GM12878 (cell line): Measurements from ENCODE around the gene DTX3. TPM values are rescaled to one million over a fixed set of nuclear protein-coding genes. Genes with fewer than 3 reads are reported as not detected.
"Not testable (repeated sequence)": the region's sequence is repeated elsewhere in the genome, so short reads cannot be mapped to it uniquely, and the experiment has no call there.

Experiments
- ATAC-seq: fragments of 200-7000 bp; cut with Tn5 transposase; 3 replicates; pipeline ENCODE4 v1.9.1; 2020; ENCODE audit warnings: mild to moderate bottlenecking, moderate library complexity
- BruUV-seq: library from RNA; stranded (reverse); fragments of 400-500 nt; replicated peaks from 2 replicates; lab custom pipeline; 2021; lab: Mats Ljungman, UMichigan
- CTCF ChIA-PET: fragments of 300-600 bp; sonication (Branson Sonifier 250); formaldehyde crosslinking; extraction: SDS; loops from one replicate; lab custom pipeline; 2021; ENCODE audit warnings: inconsistent platforms; lab: Yijun Ruan, JAX
- POLR2A ChIA-PET: fragments of 350-600 bp; formaldehyde crosslinking; extraction: SDS; loops from one replicate; lab custom pipeline; 2021; ENCODE audit warnings: inconsistent platforms; lab: Charles Lee
- RAD21 ChIA-PET: fragments of 300-600 bp; sonication (Branson Sonifier 250); formaldehyde crosslinking; loops from one replicate; lab custom pipeline; 2023; ENCODE audit warnings: antibody characterized with exemption; ENCODE audit not compliant: unreplicated experiment; lab: Charles Lee
- SMC1A ChIA-PET: fragments of 300-600 bp; sonication (Branson Sonifier 250); formaldehyde crosslinking; loops from one replicate; lab custom pipeline; 2023; ENCODE audit not compliant: unreplicated experiment, uncharacterized antibody; lab: Charles Lee
- DNase-seq: peaks from one replicate; pipeline ENCODE4 v3.0.0-alpha.2; 2011; ENCODE audit warnings: low read depth, low spot score
- FAIRE-seq: peaks from 3 replicates; lab custom pipeline; 2011; peaks lifted over from hg19 to GRCh38; lab: Jason Lieb, UNC
- H2AFZ ChIP-seq: 2 replicates; pipeline ENCODE4 v1.6.0; 2011; ENCODE audit warnings: low read depth, low read length, control low read depth; ENCODE audit not compliant: control insufficient read depth
- H3K27ac ChIP-seq: 2 replicates; pipeline ENCODE4 v1.5.1; 2011; ENCODE audit warnings: control low read depth; ENCODE audit not compliant: control insufficient read depth, insufficient read depth
- H3K27me3 ChIP-seq, 2 experiments: replicated peaks in 1 of 2; 2 replicates each; pipeline versions ENCODE4 v1.6.0 to v1.6.1; 2011; ENCODE audit warnings: low read length in 1 of 2; ENCODE audit not compliant: control insufficient read depth in 2 of 2, insufficient read depth in 2 of 2
- H3K36me3 ChIP-seq, 2 experiments: 2 replicates each; pipeline ENCODE4 v1.5.1; 2011; ENCODE audit warnings: low read length in 1 of 2; ENCODE audit not compliant: control insufficient read depth in 2 of 2, insufficient read depth in 2 of 2
- H3K4me1 ChIP-seq: 2 replicates; pipeline ENCODE4 v1.6.1; 2011; ENCODE audit warnings: mild to moderate bottlenecking, low read length, moderate library complexity, mixed read lengths; ENCODE audit not compliant: control insufficient read depth, insufficient read depth
- H3K4me2 ChIP-seq: 2 replicates; pipeline ENCODE4 v1.6.0; 2011; ENCODE audit warnings: control low read depth; ENCODE audit not compliant: control insufficient read depth, insufficient read depth
- H3K4me3 ChIP-seq: fragments of 200-600 bp; sonication (generic); 2 replicates; pipeline ENCODE4 v1.5.1; 2016
- H3K79me2 ChIP-seq: 2 replicates; pipeline ENCODE4 v1.6.0; 2011; ENCODE audit warnings: low read length; ENCODE audit not compliant: control insufficient read depth, insufficient read depth
- H3K9ac ChIP-seq: 2 replicates; pipeline ENCODE4 v1.8.0; 2011; ENCODE audit warnings: low read length, control low read depth, mixed read lengths; ENCODE audit not compliant: control insufficient read depth, insufficient read depth
- H3K9me3 ChIP-seq: replicated peaks from 3 replicates; pipeline ENCODE4 v1.5.1; 2011; ENCODE audit warnings: mild to moderate bottlenecking, low read length; ENCODE audit not compliant: control insufficient read depth, insufficient read depth
- H4K20me1 ChIP-seq: 2 replicates; pipeline ENCODE4 v1.6.0; 2011; ENCODE audit not compliant: control insufficient read depth, insufficient read depth
- USF1 ChIP-seq: IDR thresholded peaks from 2 replicates; pipeline ENCODE4 v1.6.1; 2011; ENCODE audit warnings: borderline replicate concordance, low read depth, mild to moderate bottlenecking, moderate library complexity, mixed read lengths, low read length; ENCODE audit not compliant: insufficient read depth; ENCODE audit errors: extremely low read length
- ZNF592 ChIP-seq: fragments of 450-650 bp; IDR thresholded peaks from 2 replicates; pipeline ENCODE4 v1.6.1; 2017; ENCODE audit warnings: mild to moderate bottlenecking, moderate library complexity
- WGBS: methylation state at CpG from one replicate; pipeline ENCODE4 v1.1.6; 2016; ENCODE audit warnings: low lambda C conversion rate; ENCODE audit not compliant: insufficient replicate concordance, insufficient coverage; ENCODE audit errors: missing lambda C conversion rate; 5-methylcytosine and 5-hydroxymethylcytosine counted together
- in situ Hi-C: fragments of 300-500 bp; cut with MboI; formaldehyde crosslinking; loops from 9 replicates; pipeline ENCODE4 v1.14.3; 2018; ENCODE audit warnings: mixed read lengths
- intact Hi-C: fragments of 100-400 bp; cut with micrococcal nuclease; formaldehyde crosslinking; loops from one replicate; pipeline ENCODE4 v1.14.2; 2022; ENCODE audit not compliant: unreplicated experiment
- polyA plus RNA-seq, 11 experiments: library from polyadenylated mRNA; depleted of rRNA in 4 of 11; unstranded in 6 of 11; stranded (reverse) in 5 of 11; fragments of >200 nt; fragmentation: Nextera tagmentation in 4 of 11; fragmentation: Illumina TruSeq in 1 of 11; extraction: Ambion mirVana in 4 of 11; extraction: Trizol in 1 of 11; gene quantifications; 1 replicate in 1 of 11; 2 replicates in 10 of 11; pipeline versions ENCODE4 v1.2.1 to v1.2.3, GENCODE V29; 2011 to 2016; ENCODE audit warnings: inconsistent platforms in 2 of 11, missing spikeins in 2 of 11, low read depth in 1 of 11
- total RNA-seq, 4 experiments: library from RNA; depleted of rRNA in 3 of 4; stranded (reverse); fragments of >200 nt in 3 of 4; fragmentation: Illumina TruSeq in 1 of 4; extraction: Trizol in 1 of 4; gene quantifications; 2 replicates each; pipeline versions ENCODE4 v1.2.1 to v1.2.3, GENCODE V29; 2013 to 2021

Gene DTX3
- total and polyA plus RNA-seq, 10 of the 15 experiments (the other 5 are each of a cell fraction or from before 2014, with no cell fraction given) = 1.1 to 13.6 (median 5.6) TPM

GRCh38 chr12:57569858-57570257 lies 34.8 kb upstream of the DTX3 start (continued):
- no peak for TF ChIP-seq USF1
- TF ChIP-seq ZNF592 = no peak

- POLR2A ChIA-PET, SMC1A ChIA-PET, H3K27me3 ChIP-seq, H4K20me1 ChIP-seq, FAIRE-seq, H3K36me3 ChIP-seq, ATAC-seq, H3K4me3 ChIP-seq, BruUV-seq, H2AFZ ChIP-seq, H3K9me3 ChIP-seq, intact Hi-C loops, H3K27ac ChIP-seq, H3K4me2 ChIP-seq, H3K9ac ChIP-seq, H3K4me1 ChIP-seq, DNase-seq, in situ Hi-C loops, H3K79me2 ChIP-seq: not testable (repeated sequence)
- WGBS = 58% methylated on average over 13 of the region's 13 CpGs
- ChIA-PET RAD21 (interaction anchor here (0.6 kb wide), 1 partner anchor 22 kb away, joined by 3 read pairs; no protein-coding TSS in a partner anchor), CTCF (interaction anchor here (0.7 to 0.9 kb wide), 2 partner anchors 13 to 59 kb away, joined by 3 to 4 read pairs; no protein-coding TSS in a partner anchor)
These were observed 34.2 kb upstream of the DTX3 start for GRCh38 chr12:57570438-57570837.
